B cell (primary cell): Measurements from ENCODE around the gene CXCR3. TPM values are rescaled to one million over a fixed set of nuclear protein-coding genes. Genes with fewer than 3 reads are reported as not detected.
A peak's percentile ranks its signal among the peaks of the same experiment; 100 is the strongest.
"Not testable (repeated sequence)": the region's sequence is repeated elsewhere in the genome, so short reads cannot be mapped to it uniquely, and the experiment has no call there.

Experiments
- ATAC-seq: fragments of 200-7000 bp; cut with Tn5 transposase; one replicate; pipeline ENCODE4 v1.10.0; 2021; ENCODE audit warnings: low read depth, mild to moderate bottlenecking, moderate number of reproducible peaks, moderate library complexity
- CTCF ChIA-PET: fragments of 350-600 bp; sonication (Branson Sonifier 250); formaldehyde crosslinking; loops from one replicate; lab custom pipeline; 2021; ENCODE audit warnings: antibody characterized with exemption, inconsistent platforms; lab: Charles Lee
- POLR2A ChIA-PET: fragments of 350-600 bp; sonication (Branson Sonifier 250); formaldehyde crosslinking; loops from one replicate; lab custom pipeline; 2021; ENCODE audit warnings: antibody characterized with exemption; lab: Charles Lee
- DNase-seq: peaks from one replicate; pipeline ENCODE4 v3.0.0; 2013
- H2AFZ ChIP-seq: 2 replicates; pipeline ENCODE4 v1.6.1; 2012; ENCODE audit warnings: mild to moderate bottlenecking, low read depth, low read length; ENCODE audit not compliant: insufficient read depth, poor library complexity, severe bottlenecking
- H3K27ac ChIP-seq, 2 donors: 1 replicate in 1 of 2; 2 replicates in 1 of 2; pipeline ENCODE4 v1.5.1; 2012 to 2013; ENCODE audit warnings: low read length in 2 of 2, mild to moderate bottlenecking in 2 of 2, moderate library complexity in 1 of 2
- H3K27me3 ChIP-seq, 4 experiments: fragments of 200-600 bp in 1 of 4; sonication (generic) in 1 of 4; replicated peaks in 1 of 4; 1 replicate in 2 of 4; 2 replicates in 2 of 4; pipeline versions ENCODE4 v1.6.1 to v1.7.0; 2013 to 2016; ENCODE audit warnings: low read length in 3 of 4, mild to moderate bottlenecking in 2 of 4, mixed read lengths in 1 of 4, moderate library complexity in 1 of 4; ENCODE audit not compliant: insufficient read depth in 4 of 4, control insufficient read depth in 3 of 4; ENCODE audit errors: control extremely low read depth in 1 of 4
- H3K36me3 ChIP-seq, 2 experiments: replicated peaks in 1 of 2; 1 replicate in 1 of 2; 2 replicates in 1 of 2; pipeline versions ENCODE4 v1.6.1 to v1.7.1; 2013; ENCODE audit warnings: low read length in 1 of 2; ENCODE audit not compliant: insufficient read depth in 2 of 2, control insufficient read depth in 1 of 2; ENCODE audit errors: control extremely low read depth in 1 of 2, extremely low read depth in 1 of 2
- H3K4me1 ChIP-seq, 2 donors: fragments of 200-600 bp in 1 of 2; sonication (generic) in 1 of 2; 1 replicate in 1 of 2; 2 replicates in 1 of 2; pipeline versions ENCODE4 v1.5.1 to v1.6.1; 2013 to 2017; ENCODE audit warnings: low read length in 2 of 2; ENCODE audit not compliant: control insufficient read depth in 2 of 2, insufficient read depth in 2 of 2
- H3K4me2 ChIP-seq: replicated peaks from 2 replicates; pipeline ENCODE3; 2012; ENCODE audit warnings: mild to moderate bottlenecking, low read depth, low read length; ENCODE audit not compliant: poor library complexity, severe bottlenecking
- H3K4me3 ChIP-seq, 5 experiments: fragments of 200-600 bp in 1 of 5; sonication (generic) in 1 of 5; 1 replicate in 3 of 5; 2 replicates in 2 of 5; pipeline versions ENCODE4 v1.5.1 to v1.7.0; 2011 to 2016; ENCODE audit warnings: low read length in 4 of 5, mild to moderate bottlenecking in 4 of 5, low read depth in 2 of 5, control low read depth in 1 of 5, moderate library complexity in 1 of 5; ENCODE audit not compliant: insufficient read depth in 1 of 5; ENCODE audit errors: control extremely low read depth in 1 of 5, extremely low read depth in 1 of 5
- H3K79me2 ChIP-seq: fragments of 200-600 bp; sonication (generic); one replicate; pipeline ENCODE4 v1.6.0; 2016; ENCODE audit warnings: low read length; ENCODE audit not compliant: control insufficient read depth, insufficient read depth
- H3K9ac ChIP-seq: fragments of 200-600 bp; sonication (generic); 2 replicates; pipeline ENCODE4 v1.6.1; 2017; ENCODE audit warnings: mild to moderate bottlenecking, low read length, moderate library complexity
- H3K9me3 ChIP-seq, 3 donors: one replicate each; pipeline versions ENCODE4 v1.6.1 to v1.7.1; 2013; ENCODE audit warnings: low read length in 2 of 3; ENCODE audit not compliant: control insufficient read depth in 2 of 3, insufficient read depth in 1 of 3; ENCODE audit errors: control extremely low read depth in 1 of 3
- H4K20me1 ChIP-seq: 2 replicates; pipeline ENCODE4 v1.6.0; 2012; ENCODE audit warnings: mild to moderate bottlenecking, low read length; ENCODE audit not compliant: insufficient read depth, control insufficient read depth, poor library complexity, severe bottlenecking
- H3K27ac Mint-ChIP-seq: one replicate; pipeline ENCODE4 v1.8.0; 2021; ENCODE audit warnings: mixed read lengths
- H3K27me3 Mint-ChIP-seq: one replicate; pipeline ENCODE4 v1.8.0; 2021; ENCODE audit warnings: mixed read lengths
- H3K4me1 Mint-ChIP-seq: one replicate; pipeline ENCODE4 v1.8.0; 2021; ENCODE audit warnings: mixed read lengths
- H3K4me3 Mint-ChIP-seq: one replicate; pipeline ENCODE4 v1.8.0; 2021; ENCODE audit warnings: mixed read lengths
- H3K9me3 Mint-ChIP-seq: one replicate; pipeline ENCODE4 v1.8.0; 2022; ENCODE audit warnings: mixed read lengths; ENCODE audit not compliant: insufficient read depth
- EZH2 ChIP-seq: IDR thresholded peaks from 2 replicates; pipeline ENCODE4 v1.6.1; 2012; ENCODE audit warnings: borderline replicate concordance, low read depth, mild to moderate bottlenecking, moderate library complexity, low read length; ENCODE audit not compliant: insufficient read depth, poor library complexity, severe bottlenecking
- WGBS: methylation state at CpG from one replicate; pipeline ENCODE4 v1.1.5; 2013; ENCODE audit warnings: missing lambda C conversion rate; ENCODE audit not compliant: insufficient coverage; 5-methylcytosine and 5-hydroxymethylcytosine counted together
- intact Hi-C: fragments of 100-400 bp; cut with micrococcal nuclease; formaldehyde crosslinking; loops from one replicate; pipeline ENCODE4 v1.10.0; 2022
- polyA plus RNA-seq: library from polyadenylated mRNA; depleted of rRNA; stranded (reverse); fragments of >200 nt; gene quantifications from 2 replicates; pipeline ENCODE4 v1.2.3, GENCODE V29; 2012
- total RNA-seq, 2 donors: library from RNA; stranded (reverse); fragments of 120-200 nt in 1 of 2; gene quantifications; 1 replicate in 1 of 2; 2 replicates in 1 of 2; pipeline versions ENCODE4 v1.2.3 to v1.2.4, GENCODE V29; 2013 to 2022
- TF ChIP-seq, protein P1 (sequence below): fragments of 200-600 bp; IDR thresholded peaks from one replicate; pipeline ENCODE4 v1.8.0; 2022; ENCODE audit warnings: antibody characterized with exemption, mild to moderate bottlenecking

CXCR3 gene
- total and polyA plus RNA-seq, 2 donors (not counting 1 experiment from before 2014, with no cell fraction given): 6.9 to 8.7 TPM

DNA sequence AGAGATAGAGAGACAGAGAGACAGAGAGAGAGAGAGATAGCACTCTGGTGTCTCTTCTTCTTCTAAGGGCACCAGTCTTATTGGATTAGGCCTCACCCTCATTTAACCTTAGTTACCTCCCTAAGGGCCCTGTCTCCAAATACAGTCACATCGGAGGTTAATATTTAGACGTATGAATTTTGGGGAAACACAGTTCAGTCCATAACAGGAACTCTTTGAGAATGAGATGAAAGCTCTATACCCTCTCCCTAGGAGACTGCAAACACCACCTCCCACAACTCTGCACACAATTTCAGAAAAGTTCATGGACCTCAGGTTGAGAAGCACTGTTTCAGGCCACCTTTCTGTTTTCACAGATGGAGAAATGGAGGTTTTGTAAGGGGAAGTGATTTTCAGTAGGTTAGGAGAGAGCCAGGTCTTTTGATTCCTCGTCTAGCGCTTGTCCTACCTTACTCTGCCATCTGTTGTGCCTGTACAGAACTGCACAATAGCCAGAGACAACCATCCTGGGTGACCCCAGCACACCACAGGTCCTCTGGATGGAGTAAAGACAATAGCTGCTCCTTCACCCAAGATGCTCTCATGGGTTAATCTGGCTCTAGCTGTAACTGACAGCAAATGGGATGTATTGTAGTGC lies 32.1 kb upstream of the CXCR3 start:
- Histone ChIP-seq H2AFZ (no peak overlapping the region), H3K79me2 (no peaks in the 10 kb centered on the region), H3K36me3 (no peaks in the 10 kb centered on the region), H3K9ac (no peak overlapping the region), H3K4me2 (no peak overlapping the region), H3K27ac (no peak overlapping the region), H3K4me1 (peaks cover 0 to 5% of the 10 kb centered on the region in 2 donors), H4K20me1 (no peaks in the 10 kb centered on the region), H3K4me3 (no peak overlapping the region), H3K9me3 (no peaks in the 10 kb centered on the region), H3K27me3 (no peaks in the 10 kb centered on the region)
- ATAC-seq: peak; percentile 86
- POLR2A ChIA-PET: no interaction called here
- intact Hi-C loops: loop anchor here (5.0 kb wide), 1 partner anchor 233 kb away; no protein-coding TSS in a partner anchor
- H3K27me3 Mint-ChIP-seq: no peaks in the 10 kb centered on the region
- H3K9me3 Mint-ChIP-seq: no peaks in the 10 kb centered on the region
- H3K4me3 Mint-ChIP-seq: no peak overlapping the region
- CTCF ChIA-PET: interaction anchor here (0.5 to 1.4 kb wide), 5 partner anchors 26 to 116 kb away, joined by 3 to 5 read pairs (median 3); partner anchors contain the start of gene CXCR3
- peak; percentile 41 for DNase-seq
- no peak for TF ChIP-seq EZH2
- TF ChIP-seq, protein P1, sequence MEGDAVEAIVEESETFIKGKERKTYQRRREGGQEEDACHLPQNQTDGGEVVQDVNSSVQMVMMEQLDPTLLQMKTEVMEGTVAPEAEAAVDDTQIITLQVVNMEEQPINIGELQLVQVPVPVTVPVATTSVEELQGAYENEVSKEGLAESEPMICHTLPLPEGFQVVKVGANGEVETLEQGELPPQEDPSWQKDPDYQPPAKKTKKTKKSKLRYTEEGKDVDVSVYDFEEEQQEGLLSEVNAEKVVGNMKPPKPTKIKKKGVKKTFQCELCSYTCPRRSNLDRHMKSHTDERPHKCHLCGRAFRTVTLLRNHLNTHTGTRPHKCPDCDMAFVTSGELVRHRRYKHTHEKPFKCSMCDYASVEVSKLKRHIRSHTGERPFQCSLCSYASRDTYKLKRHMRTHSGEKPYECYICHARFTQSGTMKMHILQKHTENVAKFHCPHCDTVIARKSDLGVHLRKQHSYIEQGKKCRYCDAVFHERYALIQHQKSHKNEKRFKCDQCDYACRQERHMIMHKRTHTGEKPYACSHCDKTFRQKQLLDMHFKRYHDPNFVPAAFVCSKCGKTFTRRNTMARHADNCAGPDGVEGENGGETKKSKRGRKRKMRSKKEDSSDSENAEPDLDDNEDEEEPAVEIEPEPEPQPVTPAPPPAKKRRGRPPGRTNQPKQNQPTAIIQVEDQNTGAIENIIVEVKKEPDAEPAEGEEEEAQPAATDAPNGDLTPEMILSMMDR: no peak
- peaks cover 10% of the 10 kb centered on the region for H3K4me1 Mint-ChIP-seq
- no peak overlapping the region for H3K27ac Mint-ChIP-seq
- WGBS: no CpG with 5 or more reads among the region's 4 CpGs

DNA sequence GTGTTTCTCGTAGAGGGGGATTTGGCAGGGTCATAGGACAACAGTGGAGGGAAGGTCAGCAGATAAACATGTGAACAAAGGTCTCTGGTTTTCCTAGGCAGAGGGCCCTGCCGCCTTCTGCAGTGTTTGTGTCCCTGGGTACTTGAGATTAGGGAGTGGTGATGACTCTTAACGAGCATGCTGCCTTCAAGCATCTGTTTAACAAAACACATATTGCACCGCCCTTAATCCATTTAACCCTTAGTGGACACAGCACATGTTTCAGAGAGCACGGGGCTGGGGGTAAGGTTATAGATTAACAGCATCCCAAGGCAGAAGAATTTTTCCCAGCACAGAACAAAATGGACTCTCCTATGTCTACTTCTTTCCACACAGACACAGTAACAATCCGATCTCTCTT lies 26.1 kb upstream of the CXCR3 start:
- H3K9me3 ChIP-seq, POLR2A ChIA-PET, H3K4me1 ChIP-seq, H3K27me3 ChIP-seq, H3K36me3 ChIP-seq, H3K4me1 Mint-ChIP-seq, ATAC-seq, H3K27me3 Mint-ChIP-seq, intact Hi-C loops, H2AFZ ChIP-seq, H3K4me2 ChIP-seq, H3K4me3 Mint-ChIP-seq, H3K79me2 ChIP-seq, H3K9me3 Mint-ChIP-seq, H4K20me1 ChIP-seq, H3K9ac ChIP-seq, CTCF ChIA-PET, H3K27ac Mint-ChIP-seq, H3K4me3 ChIP-seq, H3K27ac ChIP-seq, DNase-seq: not testable (repeated sequence)
- 100% methylated on average over 1 of the region's 6 CpGs for WGBS
